ENCODE data around the gene ATP8A2. TPM values are rescaled to one million over a fixed set of nuclear protein-coding genes. Genes with fewer than 3 reads are reported as not detected.

The ATP8A2 gene
- total and polyA plus RNA-seq, 9 of the 15 experiments (the other 6 are each of a cell fraction or from before 2014, with no cell fraction given), result under 0.01 to 0.33 (median 0.06) TPM; not detected in 4

DNA sequence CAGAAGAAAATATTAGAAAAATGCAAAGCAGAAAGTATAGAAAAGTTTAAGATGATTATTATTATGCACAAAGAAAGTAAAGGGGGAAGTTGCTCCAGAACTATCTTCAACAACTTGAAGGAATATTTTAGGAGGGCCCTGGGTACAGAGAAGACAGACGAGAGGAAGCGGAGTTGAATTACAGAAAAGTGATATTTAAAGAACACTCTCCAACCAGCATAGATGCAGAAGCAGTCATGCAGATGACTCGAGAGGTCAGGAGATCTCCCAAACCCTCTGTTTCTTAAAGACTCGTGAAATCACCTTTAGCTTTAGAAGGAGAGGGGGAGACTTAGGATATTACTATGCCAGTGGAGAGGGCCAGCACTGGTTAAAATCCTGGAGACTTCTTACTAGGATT is 688.6 kb downstream of the ATP8A2 start (continued):
- TF ChIP-seq BRF1 (IDR thresholded peaks at IDR 0.05; ENCODE audit: borderline replicate concordance, extremely low read depth, insufficient read length) (no peak), LCOR (CRISPR knock-in tag; IDR thresholded peaks at IDR 0.05) (no peak), HNRNPLL (IDR thresholded peaks at IDR 0.05; ENCODE audit: low read depth, low read length, poor library complexity, severe bottlenecking) (no peak), ZNF830 (CRISPR knock-in tag; IDR thresholded peaks at IDR 0.05) (no peak), ZNF197 (CRISPR knock-in tag; IDR thresholded peaks at IDR 0.05; ENCODE audit: low read depth) (no peak), TSC22D4 (tag; IDR thresholded peaks at IDR 0.05) (no peak)
- TF ChIP-seq, protein P1, sequence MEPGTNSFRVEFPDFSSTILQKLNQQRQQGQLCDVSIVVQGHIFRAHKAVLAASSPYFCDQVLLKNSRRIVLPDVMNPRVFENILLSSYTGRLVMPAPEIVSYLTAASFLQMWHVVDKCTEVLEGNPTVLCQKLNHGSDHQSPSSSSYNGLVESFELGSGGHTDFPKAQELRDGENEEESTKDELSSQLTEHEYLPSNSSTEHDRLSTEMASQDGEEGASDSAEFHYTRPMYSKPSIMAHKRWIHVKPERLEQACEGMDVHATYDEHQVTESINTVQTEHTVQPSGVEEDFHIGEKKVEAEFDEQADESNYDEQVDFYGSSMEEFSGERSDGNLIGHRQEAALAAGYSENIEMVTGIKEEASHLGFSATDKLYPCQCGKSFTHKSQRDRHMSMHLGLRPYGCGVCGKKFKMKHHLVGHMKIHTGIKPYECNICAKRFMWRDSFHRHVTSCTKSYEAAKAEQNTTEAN (CRISPR knock-in tag; IDR thresholded peaks at IDR 0.05), result no peak

DNA sequence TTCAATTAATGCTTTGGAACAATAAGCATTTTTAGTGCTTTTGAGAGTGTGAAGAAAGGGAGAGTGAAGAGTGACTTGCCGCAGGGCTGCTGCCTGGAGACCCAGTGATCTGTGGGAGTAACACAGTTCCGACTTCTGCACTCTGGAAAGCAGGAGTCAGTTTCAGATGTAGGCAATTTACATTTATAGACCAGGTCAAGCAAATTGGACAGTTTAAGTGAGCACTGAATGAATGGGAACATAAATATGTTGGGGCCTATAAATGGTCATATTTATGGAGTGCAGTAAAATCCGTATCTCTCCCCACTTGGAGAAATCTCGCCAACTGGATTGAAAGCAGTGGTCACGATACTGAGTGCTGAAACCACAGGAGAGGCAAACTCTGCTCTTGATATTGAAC is 689.5 kb downstream of the ATP8A2 start:
- Histone ChIP-seq H3K27me3 (ENCODE audit: control insufficient read depth in 2 of 2, insufficient read depth in 2 of 2, low read length in 2 of 2) (no peaks in the 10 kb centered on the region), H3K4me2 (ENCODE audit: insufficient read depth, low read length) (no peak overlapping the region), H4K20me1 (replicated peaks; ENCODE audit: control insufficient read depth, insufficient read depth, low read length) (no peaks in the 10 kb centered on the region), H3K27ac (ENCODE audit: extremely low read depth, low read depth, low read length) (no peak overlapping the region), H3K9ac (ENCODE audit: insufficient read depth in 1 of 2, low read depth in 2 of 2, low read length in 2 of 2) (no peak overlapping the region), H3K36me3 (ENCODE audit: control insufficient read depth, insufficient read depth, low read length) (no peaks in the 10 kb centered on the region), H3K9me3 (replicated peaks; ENCODE audit: control insufficient read depth, insufficient read depth, low read depth, low read length) (no peaks in the 10 kb centered on the region), H3K4me1 (replicated peaks in 1 of 2; ENCODE audit: control insufficient read depth in 2 of 2, insufficient read depth in 2 of 2, low read length in 2 of 2) (no peaks in the 10 kb centered on the region), H2AFZ (ENCODE audit: low read depth, low read length) (no peak overlapping the region), H3K79me2 (ENCODE audit: control insufficient read depth, insufficient read depth, low read length) (no peaks in the 10 kb centered on the region), H3K4me3 (no peak overlapping the region), H3K9me1 (ENCODE audit: control insufficient read depth, insufficient read depth, low read length) (no peaks in the 10 kb centered on the region)
- DNase-seq (ENCODE audit: extremely low read depth in 1 of 4, low spot score in 3 of 4) (no peak), FAIRE-seq (no peak), ATAC-seq (no peak)
- in situ Hi-C loops (cut with MboI) (loop anchor here (10.0 kb wide), 1 partner anchor 486 kb away; no protein-coding TSS in a partner anchor), intact Hi-C loops (cut with micrococcal nuclease) (loop anchor here (5.0 kb wide), 1 partner anchor 489 kb away; no protein-coding TSS in a partner anchor)
- ChIA-PET POLR2A (no interaction called here), CTCF (ENCODE audit: low intra/inter-chr PET ratio) (no interaction called here)
- 5% methylated on average over 5 of the region's 5 CpGs for WGBS (ENCODE audit: insufficient coverage, low coverage, missing lambda C conversion rate)
- no TSS peak for BruUV-seq (replicated peaks)
- no peak for TF ChIP-seq TCFL5 (CRISPR knock-in tag; conservative IDR thresholded peaks at IDR 0.05)
- TF ChIP-seq ZNF324 (CRISPR knock-in tag; IDR thresholded peaks at IDR 0.05), result no peak
- no peak for TF ChIP-seq ZNF263 (CRISPR knock-in tag; IDR thresholded peaks at IDR 0.05; ENCODE audit: borderline replicate concordance)
- TF ChIP-seq, protein P2, sequence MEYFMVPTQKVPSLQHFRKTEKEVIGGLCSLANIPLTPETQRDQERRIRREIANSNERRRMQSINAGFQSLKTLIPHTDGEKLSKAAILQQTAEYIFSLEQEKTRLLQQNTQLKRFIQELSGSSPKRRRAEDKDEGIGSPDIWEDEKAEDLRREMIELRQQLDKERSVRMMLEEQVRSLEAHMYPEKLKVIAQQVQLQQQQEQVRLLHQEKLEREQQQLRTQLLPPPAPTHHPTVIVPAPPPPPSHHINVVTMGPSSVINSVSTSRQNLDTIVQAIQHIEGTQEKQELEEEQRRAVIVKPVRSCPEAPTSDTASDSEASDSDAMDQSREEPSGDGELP (CRISPR knock-in tag; IDR thresholded peaks at IDR 0.05; ENCODE audit: borderline replicate concordance), result no peak
- no peak for TF ChIP-seq MTA2 (IDR thresholded peaks at IDR 0.05; ENCODE audit: low read depth)

Measured in K562 (cell line).